ENCODE data around the gene BCKDHB. TPM values are rescaled to one million over a fixed set of nuclear protein-coding genes. Genes with fewer than 3 reads are reported as not detected.
"Not testable (repeated sequence)": the region's sequence is repeated elsewhere in the genome, so short reads cannot be mapped to it uniquely, and the experiment has no call there.

The BCKDHB gene
- total RNA-seq, 1 experiment from 2014 or later: 20.0 TPM

DNA sequence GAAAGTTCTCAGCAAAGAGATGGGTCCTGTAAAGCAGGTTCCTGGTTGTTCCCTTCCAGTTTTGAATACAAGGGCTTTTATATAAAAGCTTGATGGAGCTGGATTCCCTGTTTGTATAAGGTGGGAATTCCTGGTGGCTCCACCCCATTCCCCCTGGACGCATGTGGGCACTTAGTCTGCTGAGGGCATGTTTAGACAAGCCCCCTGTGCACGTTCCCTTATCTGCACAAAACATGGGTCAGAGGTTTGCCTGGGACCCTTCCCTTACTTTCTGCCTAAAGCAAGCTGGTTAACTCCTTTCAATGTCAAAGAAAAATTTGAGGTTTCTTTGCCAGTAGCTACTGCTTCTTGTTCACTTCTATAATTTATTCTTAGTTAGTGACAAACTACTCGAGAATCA, 181.1 kb downstream of the BCKDHB start:
- no peak overlapping the region for H3K4me3 ChIP-seq (ENCODE audit: low read depth, low read length, poor library complexity, severe bottlenecking)
- no peak overlapping the region for H3K27ac ChIP-seq (ENCODE audit: low read depth, low read length, poor library complexity, severe bottlenecking)
- no peak for TF ChIP-seq EZH2 (IDR thresholded peaks at IDR 0.05; ENCODE audit: borderline replicate concordance, low read depth, low read length, poor library complexity, severe bottlenecking)
- TF ChIP-seq, protein P1, sequence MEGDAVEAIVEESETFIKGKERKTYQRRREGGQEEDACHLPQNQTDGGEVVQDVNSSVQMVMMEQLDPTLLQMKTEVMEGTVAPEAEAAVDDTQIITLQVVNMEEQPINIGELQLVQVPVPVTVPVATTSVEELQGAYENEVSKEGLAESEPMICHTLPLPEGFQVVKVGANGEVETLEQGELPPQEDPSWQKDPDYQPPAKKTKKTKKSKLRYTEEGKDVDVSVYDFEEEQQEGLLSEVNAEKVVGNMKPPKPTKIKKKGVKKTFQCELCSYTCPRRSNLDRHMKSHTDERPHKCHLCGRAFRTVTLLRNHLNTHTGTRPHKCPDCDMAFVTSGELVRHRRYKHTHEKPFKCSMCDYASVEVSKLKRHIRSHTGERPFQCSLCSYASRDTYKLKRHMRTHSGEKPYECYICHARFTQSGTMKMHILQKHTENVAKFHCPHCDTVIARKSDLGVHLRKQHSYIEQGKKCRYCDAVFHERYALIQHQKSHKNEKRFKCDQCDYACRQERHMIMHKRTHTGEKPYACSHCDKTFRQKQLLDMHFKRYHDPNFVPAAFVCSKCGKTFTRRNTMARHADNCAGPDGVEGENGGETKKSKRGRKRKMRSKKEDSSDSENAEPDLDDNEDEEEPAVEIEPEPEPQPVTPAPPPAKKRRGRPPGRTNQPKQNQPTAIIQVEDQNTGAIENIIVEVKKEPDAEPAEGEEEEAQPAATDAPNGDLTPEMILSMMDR (conservative IDR thresholded peaks at IDR 0.05; ENCODE audit: low read depth, low read length): no peak
- ChIA-PET CTCF (no interaction called here), POLR2A (ENCODE audit: low non-redundant PET) (no interaction called here)
- H3K4me1 ChIP-seq (ENCODE audit: insufficient read depth, low read length, poor library complexity, severe bottlenecking): no peaks in the 10 kb centered on the region
- intact Hi-C loops (cut with micrococcal nuclease; ENCODE audit: unreplicated experiment): no loop called here
- H3K27me3 ChIP-seq (replicated peaks; ENCODE audit: insufficient read depth, low read depth, low read length, poor library complexity): no peaks in the 10 kb centered on the region
- H3K36me3 ChIP-seq (ENCODE audit: insufficient read depth, low read length, poor library complexity, severe bottlenecking): no peaks in the 10 kb centered on the region
- H3K9me3 ChIP-seq (ENCODE audit: low read depth, low read length, poor library complexity, severe bottlenecking): no peaks in the 10 kb centered on the region
- DNase-seq (ENCODE audit: low spot score): no peak
- no TSS peak for BruUV-seq (replicated peaks)

DNA sequence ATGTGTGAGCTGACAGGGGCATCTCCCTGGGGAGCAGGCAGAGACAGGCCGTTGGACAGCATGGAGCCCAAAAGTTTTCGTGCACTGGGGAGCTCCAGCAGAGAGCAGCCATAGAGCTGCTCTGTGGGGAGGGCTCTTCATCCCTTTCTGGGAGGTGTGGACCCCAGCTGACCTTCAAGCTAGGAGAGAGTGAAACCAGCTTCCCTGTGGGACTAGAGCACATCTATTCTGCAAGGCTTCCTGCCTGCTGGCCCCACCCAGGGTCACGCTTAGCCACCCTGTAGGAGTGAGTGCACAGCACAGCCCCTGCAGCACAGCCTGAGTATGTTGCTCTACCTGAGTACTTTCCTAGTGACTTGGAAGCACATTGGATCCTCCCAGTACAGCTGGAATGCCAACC, 183.3 kb downstream of the BCKDHB start:
- TF ChIP-seq, protein P1 (conservative IDR thresholded peaks at IDR 0.05; ENCODE audit: low read depth, low read length): no peak
- TF ChIP-seq EZH2 (IDR thresholded peaks at IDR 0.05; ENCODE audit: borderline replicate concordance, low read depth, low read length, poor library complexity, severe bottlenecking): no peak
- H3K4me3 ChIP-seq (ENCODE audit: low read depth, low read length, poor library complexity, severe bottlenecking): no peak overlapping the region
- no peaks in the 10 kb centered on the region for H3K36me3 ChIP-seq (ENCODE audit: insufficient read depth, low read length, poor library complexity, severe bottlenecking)
- intact Hi-C loops (cut with micrococcal nuclease; ENCODE audit: unreplicated experiment): no loop called here
- ChIA-PET POLR2A (ENCODE audit: low non-redundant PET) (no interaction called here), CTCF (no interaction called here)
- no peaks in the 10 kb centered on the region for H3K4me1 ChIP-seq (ENCODE audit: insufficient read depth, low read length, poor library complexity, severe bottlenecking)
- H3K27ac ChIP-seq (ENCODE audit: low read depth, low read length, poor library complexity, severe bottlenecking): no peak overlapping the region
- BruUV-seq (replicated peaks): no TSS peak
- peaks cover 6% of the 10 kb centered on the region for H3K9me3 ChIP-seq (ENCODE audit: low read depth, low read length, poor library complexity, severe bottlenecking)
- DNase-seq (ENCODE audit: low spot score): no peak
- H3K27me3 ChIP-seq (replicated peaks; ENCODE audit: insufficient read depth, low read depth, low read length, poor library complexity): no peaks in the 10 kb centered on the region

DNA sequence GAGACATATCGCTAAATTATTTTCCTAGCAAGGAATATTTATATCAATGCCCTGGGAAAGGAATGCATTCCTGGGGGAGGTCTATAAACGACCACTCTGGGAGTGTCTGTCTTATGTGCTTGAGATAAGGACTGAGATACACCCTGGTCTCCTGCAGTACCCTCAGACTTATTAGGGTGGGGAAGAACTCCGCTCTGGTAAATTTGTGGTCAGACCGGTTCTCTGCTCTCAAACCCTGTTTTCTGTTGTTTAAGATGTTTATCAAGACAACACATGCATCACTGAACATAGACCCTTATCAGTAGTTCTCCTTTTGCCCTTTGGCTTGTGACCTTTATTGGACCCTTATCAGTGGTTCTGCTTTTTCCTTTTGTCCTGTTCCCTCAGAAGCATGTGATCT, 188.1 kb downstream of the BCKDHB start:
- H3K27me3 ChIP-seq (replicated peaks; ENCODE audit: insufficient read depth, low read depth, low read length, poor library complexity); CTCF ChIA-PET; intact Hi-C loops (cut with micrococcal nuclease; ENCODE audit: unreplicated experiment); DNase-seq (ENCODE audit: low spot score); H3K27ac ChIP-seq (ENCODE audit: low read depth, low read length, poor library complexity, severe bottlenecking); POLR2A ChIA-PET (ENCODE audit: low non-redundant PET); H3K36me3 ChIP-seq (ENCODE audit: insufficient read depth, low read length, poor library complexity, severe bottlenecking); BruUV-seq (replicated peaks); H3K4me1 ChIP-seq (ENCODE audit: insufficient read depth, low read length, poor library complexity, severe bottlenecking); H3K4me3 ChIP-seq (ENCODE audit: low read depth, low read length, poor library complexity, severe bottlenecking): not testable (repeated sequence)
- peaks cover 14% of the 10 kb centered on the region for H3K9me3 ChIP-seq (ENCODE audit: low read depth, low read length, poor library complexity, severe bottlenecking)

DNA sequence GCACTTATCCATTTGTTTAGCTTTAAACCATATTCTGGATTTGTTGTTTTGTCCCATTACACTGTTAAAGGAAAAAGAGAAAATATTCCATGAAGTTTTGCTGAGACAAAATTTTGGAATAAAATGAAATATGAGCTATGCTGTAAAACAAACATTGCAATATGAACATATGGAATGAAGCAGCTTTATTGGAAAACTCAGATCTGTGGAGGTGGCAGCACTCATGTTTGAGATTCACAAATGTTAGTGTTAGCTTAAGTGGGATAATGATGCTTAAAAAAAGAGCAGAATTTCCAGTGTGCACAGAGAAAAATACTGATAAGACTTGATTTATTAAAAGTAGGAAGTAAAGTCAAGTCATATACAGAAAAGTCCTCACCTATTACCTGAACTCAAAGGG, 196.2 kb downstream of the BCKDHB start:
- Histone ChIP-seq H3K36me3 (ENCODE audit: insufficient read depth, low read length, poor library complexity, severe bottlenecking) (no peaks in the 10 kb centered on the region), H3K27ac (ENCODE audit: low read depth, low read length, poor library complexity, severe bottlenecking) (no peak overlapping the region), H3K4me1 (ENCODE audit: insufficient read depth, low read length, poor library complexity, severe bottlenecking) (no peaks in the 10 kb centered on the region), H3K4me3 (ENCODE audit: low read depth, low read length, poor library complexity, severe bottlenecking) (no peak overlapping the region), H3K9me3 (ENCODE audit: low read depth, low read length, poor library complexity, severe bottlenecking) (no peaks in the 10 kb centered on the region), H3K27me3 (replicated peaks; ENCODE audit: insufficient read depth, low read depth, low read length, poor library complexity) (no peaks in the 10 kb centered on the region)
- DNase-seq (ENCODE audit: low spot score): no peak
- intact Hi-C loops (cut with micrococcal nuclease; ENCODE audit: unreplicated experiment): no loop called here
- TF ChIP-seq, protein P1 (conservative IDR thresholded peaks at IDR 0.05; ENCODE audit: low read depth, low read length): no peak
- no peak for TF ChIP-seq EZH2 (IDR thresholded peaks at IDR 0.05; ENCODE audit: borderline replicate concordance, low read depth, low read length, poor library complexity, severe bottlenecking)
- CTCF ChIA-PET: no interaction called here
- POLR2A ChIA-PET (ENCODE audit: low non-redundant PET): no interaction called here
- BruUV-seq (replicated peaks): no TSS peak
